Liver (tissue), 3 donors: ENCODE data around the gene ZMYND8.

ENCODE experiments used
- CTCF ChIP-seq: fragments of 150-350 bp; IDR thresholded peaks from 2 replicates; pipeline ENCODE4 v1.5.1; 2017; ENCODE audit warnings: improper control_type of control experiment, low read depth, low read length; ENCODE audit not compliant: missing input control
- MAX ChIP-seq: IDR thresholded peaks from 2 replicates; pipeline ENCODE4 v1.6.1; 2016; ENCODE audit warnings: antibody characterized with exemption
- RAD21 ChIP-seq, 2 donors: IDR thresholded peaks; 2 replicates each; pipeline ENCODE4 v1.6.1; 2016; ENCODE audit warnings: antibody characterized with exemption in 2 of 2, mild to moderate bottlenecking in 2 of 2
- TAF1 ChIP-seq: conservative IDR thresholded peaks from 2 replicates; pipeline ENCODE4 v1.6.1; 2016; ENCODE audit warnings: antibody characterized with exemption, mild to moderate bottlenecking
- TF ChIP-seq, protein P1 (sequence below): IDR thresholded peaks from 2 replicates; pipeline ENCODE4 v1.6.1; 2016; ENCODE audit warnings: antibody characterized with exemption, mild to moderate bottlenecking
- donor health status: healthy.
- donor health status: healthy.

- TF ChIP-seq RAD21 (IDR thresholded peaks at IDR 0.05), result no peak
- TF ChIP-seq CTCF, result no peak
- TF ChIP-seq TAF1, result no peak
- TF ChIP-seq MAX, result no peak
- TF ChIP-seq, protein P1, sequence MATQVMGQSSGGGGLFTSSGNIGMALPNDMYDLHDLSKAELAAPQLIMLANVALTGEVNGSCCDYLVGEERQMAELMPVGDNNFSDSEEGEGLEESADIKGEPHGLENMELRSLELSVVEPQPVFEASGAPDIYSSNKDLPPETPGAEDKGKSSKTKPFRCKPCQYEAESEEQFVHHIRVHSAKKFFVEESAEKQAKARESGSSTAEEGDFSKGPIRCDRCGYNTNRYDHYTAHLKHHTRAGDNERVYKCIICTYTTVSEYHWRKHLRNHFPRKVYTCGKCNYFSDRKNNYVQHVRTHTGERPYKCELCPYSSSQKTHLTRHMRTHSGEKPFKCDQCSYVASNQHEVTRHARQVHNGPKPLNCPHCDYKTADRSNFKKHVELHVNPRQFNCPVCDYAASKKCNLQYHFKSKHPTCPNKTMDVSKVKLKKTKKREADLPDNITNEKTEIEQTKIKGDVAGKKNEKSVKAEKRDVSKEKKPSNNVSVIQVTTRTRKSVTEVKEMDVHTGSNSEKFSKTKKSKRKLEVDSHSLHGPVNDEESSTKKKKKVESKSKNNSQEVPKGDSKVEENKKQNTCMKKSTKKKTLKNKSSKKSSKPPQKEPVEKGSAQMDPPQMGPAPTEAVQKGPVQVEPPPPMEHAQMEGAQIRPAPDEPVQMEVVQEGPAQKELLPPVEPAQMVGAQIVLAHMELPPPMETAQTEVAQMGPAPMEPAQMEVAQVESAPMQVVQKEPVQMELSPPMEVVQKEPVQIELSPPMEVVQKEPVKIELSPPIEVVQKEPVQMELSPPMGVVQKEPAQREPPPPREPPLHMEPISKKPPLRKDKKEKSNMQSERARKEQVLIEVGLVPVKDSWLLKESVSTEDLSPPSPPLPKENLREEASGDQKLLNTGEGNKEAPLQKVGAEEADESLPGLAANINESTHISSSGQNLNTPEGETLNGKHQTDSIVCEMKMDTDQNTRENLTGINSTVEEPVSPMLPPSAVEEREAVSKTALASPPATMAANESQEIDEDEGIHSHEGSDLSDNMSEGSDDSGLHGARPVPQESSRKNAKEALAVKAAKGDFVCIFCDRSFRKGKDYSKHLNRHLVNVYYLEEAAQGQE, result no peak
Measured at GRCh38 chr20:47292581-47292980, 63.9 kb downstream of the ZMYND8 start.
